GM19193 (cell line): ENCODE results near the gene TIGD1.

Experiments
- POLR2A ChIP-seq: IDR thresholded peaks from 4 replicates; pipeline ENCODE4 v1.6.1; 2011; ENCODE audit not compliant: insufficient read depth, insufficient read length; ENCODE audit errors: extremely low read depth

TIGD1 gene

DNA sequence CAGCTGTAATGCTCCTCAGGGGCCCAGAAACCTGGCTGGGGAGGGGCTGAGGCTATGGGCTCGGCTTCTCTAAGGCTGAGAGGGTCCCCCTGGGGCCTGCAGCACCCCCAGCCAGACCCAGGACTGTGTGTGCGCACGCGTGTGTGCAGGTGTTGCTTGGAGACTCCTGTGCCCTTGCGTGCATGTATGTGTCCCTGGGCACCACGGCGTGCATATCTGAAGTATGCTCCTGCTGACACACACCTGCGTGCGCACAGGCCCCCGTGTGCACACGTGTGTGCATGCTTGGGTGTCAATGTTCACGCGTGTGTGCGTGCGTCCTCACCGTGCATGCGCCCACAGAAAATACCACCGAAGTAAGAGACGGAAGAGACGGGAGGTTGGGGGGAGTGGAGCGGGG lies 47.8 kb downstream of the TIGD1 start:
- TF ChIP-seq POLR2A = no peak

DNA sequence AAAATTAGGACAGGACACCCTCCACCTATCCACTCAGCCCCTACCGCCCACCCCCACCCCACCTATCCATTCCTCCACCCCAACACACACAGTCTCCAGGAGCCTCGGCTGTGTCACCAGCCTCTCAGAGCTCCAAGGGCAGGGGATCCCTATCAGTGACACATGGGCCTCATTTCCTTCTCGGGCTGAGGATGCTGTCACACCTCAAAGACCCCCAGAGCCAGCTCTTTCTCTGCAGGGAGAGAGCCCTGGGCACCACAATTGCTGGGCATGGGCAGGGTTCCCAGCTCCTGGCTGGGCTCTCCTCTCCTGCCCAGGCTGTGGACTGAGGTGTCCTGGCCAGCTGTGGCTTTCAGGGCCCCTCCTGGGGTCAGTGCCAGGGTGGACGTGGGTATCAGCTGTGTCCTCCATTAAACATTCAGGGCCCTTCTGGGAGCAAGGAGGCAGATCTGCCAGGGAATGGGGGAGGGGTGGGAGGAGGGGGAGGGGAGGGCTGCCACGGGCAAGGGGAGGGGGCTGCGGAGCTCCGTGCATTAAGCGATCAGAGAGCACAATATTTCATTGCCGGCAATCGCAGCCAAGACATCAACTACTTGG lies 48.5 kb downstream of the TIGD1 start:
- no peak for TF ChIP-seq POLR2A

GRCh38 chr2:232501331-232501771 lies 49.0 kb downstream of the TIGD1 start:
- TF ChIP-seq POLR2A = no peak

DNA sequence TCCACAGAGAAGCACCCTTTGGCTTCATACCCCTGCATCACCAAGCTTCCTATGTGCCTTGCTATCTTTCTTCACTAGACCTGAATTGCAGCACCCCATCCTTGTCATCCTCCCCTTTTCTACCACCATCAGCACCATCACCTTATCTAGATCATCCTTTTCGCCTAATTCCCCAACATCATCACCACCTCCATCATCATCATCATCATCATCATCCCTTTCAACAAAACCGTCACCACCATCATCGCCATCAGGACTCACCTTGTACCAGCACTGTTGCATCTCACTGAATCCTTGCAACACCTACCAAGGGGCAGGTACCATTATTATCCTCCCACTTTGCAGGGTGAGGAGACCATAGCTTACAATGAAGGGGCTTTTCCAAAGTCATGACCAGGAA lies 51.9 kb downstream of the TIGD1 start:
- TF ChIP-seq POLR2A = no peak
